EL (cell line): ENCODE results near the gene ZXDC.

Source experiments
- DNase-seq: peaks from one replicate; pipeline ENCODE4 v3.0.0-alpha.2; 2016

Gene ZXDC

GRCh38 chr3:126450219-126450618 lies 25.5 kb downstream of the ZXDC start:
- DNase-seq: no peak

GRCh38 chr3:126449621-126450051 lies 26.1 kb downstream of the ZXDC start:
- DNase-seq: no peak

- DNase-seq: no peak
Measured at GRCh38 chr3:126448893-126449180, 26.9 kb downstream of the ZXDC start.

- DNase-seq: no peak
Measured at GRCh38 chr3:126448136-126448892, 27.4 kb downstream of the ZXDC start.

GRCh38 chr3:126447456-126448106 lies 28.1 kb downstream of the ZXDC start:
- DNase-seq: no peak

- no peak for DNase-seq
Measured at GRCh38 chr3:126446791-126447190, 28.9 kb downstream of the ZXDC start.

GRCh38 chr3:126446301-126446700 lies 29.4 kb downstream of the ZXDC start:
- no peak for DNase-seq

GRCh38 chr3:126445506-126445905 lies 30.2 kb downstream of the ZXDC start:
- DNase-seq: no peak

- DNase-seq: no peak
Measured at GRCh38 chr3:126442856-126443242, 32.8 kb downstream of the ZXDC start.

- no peak for DNase-seq
Measured at GRCh38 chr3:126442094-126442855, 33.4 kb downstream of the ZXDC start.

- no peak for DNase-seq
Measured at GRCh38 chr3:126441256-126441880, 34.3 kb downstream of the ZXDC start.

- DNase-seq: no peak
Measured at GRCh38 chr3:126440709-126440995, 35.0 kb downstream of the ZXDC start.

GRCh38 chr3:126439968-126440708 lies 35.6 kb downstream of the ZXDC start:
- DNase-seq: no peak

- no peak for DNase-seq
Measured at GRCh38 chr3:126439346-126439967, 36.2 kb downstream of the ZXDC start.

GRCh38 chr3:126438746-126439145 lies 36.9 kb downstream of the ZXDC start:
- DNase-seq: no peak

- DNase-seq: no peak
Measured at GRCh38 chr3:126438186-126438585, 37.5 kb downstream of the ZXDC start.

- no peak for DNase-seq
Measured at GRCh38 chr3:126436826-126437717, 38.6 kb downstream of the ZXDC start.

- DNase-seq: no peak
Measured at GRCh38 chr3:126435456-126436315, 40.0 kb downstream of the ZXDC start.

GRCh38 chr3:126434931-126435411 lies 40.7 kb downstream of the ZXDC start:
- no peak for DNase-seq

GRCh38 chr3:126434264-126434590 lies 41.5 kb downstream of the ZXDC start:
- DNase-seq: no peak
